T follicular helper cell (primary cell): Measurements from ENCODE around the gene HAO2.

Experiments
- DNase-seq: peaks from one replicate; pipeline ENCODE4 v3.0.0-alpha.2; 2020; ENCODE audit warnings: low read depth

Gene HAO2

GRCh38 chr1:119380304-119380703 is 11.7 kb downstream of the HAO2 start:
- no peak for DNase-seq

GRCh38 chr1:119380983-119381662 is 12.5 kb downstream of the HAO2 start:
- DNase-seq = no peak

- DNase-seq = no peak
Observed at GRCh38 chr1:119384591-119384990, 16.0 kb downstream of the HAO2 start.

GRCh38 chr1:119385650-119386049 is 17.1 kb downstream of the HAO2 start:
- no peak for DNase-seq

- DNase-seq = no peak
Observed at GRCh38 chr1:119387858-119388257, 19.3 kb downstream of the HAO2 start.

- DNase-seq = no peak
Observed at GRCh38 chr1:119388450-119388849, 19.9 kb downstream of the HAO2 start.

- DNase-seq = no peak
Observed at GRCh38 chr1:119390526-119390925, 21.9 kb downstream of the HAO2 start.

- no peak for DNase-seq
Observed at GRCh38 chr1:119391749-119392148, 23.2 kb downstream of the HAO2 start.

GRCh38 chr1:119394085-119394484 is 25.5 kb downstream of the HAO2 start:
- DNase-seq = no peak

- DNase-seq = no peak
Observed at GRCh38 chr1:119396982-119397381, 28.4 kb downstream of the HAO2 start.

- DNase-seq = no peak
Observed at GRCh38 chr1:119397986-119398385, 29.4 kb downstream of the HAO2 start.

- DNase-seq = no peak
Observed at GRCh38 chr1:119404736-119405135, 36.2 kb downstream of the HAO2 start.

- DNase-seq = no peak
Observed at GRCh38 chr1:119409731-119410130, 41.1 kb downstream of the HAO2 start.

GRCh38 chr1:119410961-119411360 is 42.4 kb downstream of the HAO2 start:
- no peak for DNase-seq

GRCh38 chr1:119414950-119415349 is 46.4 kb downstream of the HAO2 start, which contains the start of gene HSD3B2:
Gene HSD3B2, plus strand, starts transcription at chr1:119415150. Its CDS starts 270 bp downstream, at chr1:119415420.
- DNase-seq = no peak

GRCh38 chr1:119416006-119416640 is 47.5 kb downstream of the HAO2 start:
- no peak for DNase-seq

- DNase-seq = no peak
Observed at GRCh38 chr1:119419109-119419508, 50.5 kb downstream of the HAO2 start.

GRCh38 chr1:119420638-119421037 is 52.1 kb downstream of the HAO2 start:
- DNase-seq = no peak

GRCh38 chr1:119422631-119423030 is 54.0 kb downstream of the HAO2 start:
- no peak for DNase-seq

GRCh38 chr1:119428991-119429390 is 60.4 kb downstream of the HAO2 start:
- no peak for DNase-seq

- DNase-seq = no peak
Observed at GRCh38 chr1:119429687-119430086, 61.1 kb downstream of the HAO2 start.

- DNase-seq = no peak
Observed at GRCh38 chr1:119430486-119430885, 61.9 kb downstream of the HAO2 start.

GRCh38 chr1:119431836-119432235 is 63.3 kb downstream of the HAO2 start:
- no peak for DNase-seq

GRCh38 chr1:119435052-119435451 is 66.5 kb downstream of the HAO2 start:
- no peak for DNase-seq
